Activated CD8-positive, alpha-beta memory T cell treated with anti-CD3 and anti-CD28 coated beads, Interleukin-2, amount 50 U/mL, for 4 hours (primary cell): ENCODE measurements around the gene CYSLTR2.

Experiments
- DNase-seq: peaks from one replicate; pipeline ENCODE4 v3.0.0-alpha.2; 2020

The CYSLTR2 gene

GRCh38 chr13:48749144-48749543 is 95.4 kb downstream of the CYSLTR2 start:
- DNase-seq: no peak

DNA sequence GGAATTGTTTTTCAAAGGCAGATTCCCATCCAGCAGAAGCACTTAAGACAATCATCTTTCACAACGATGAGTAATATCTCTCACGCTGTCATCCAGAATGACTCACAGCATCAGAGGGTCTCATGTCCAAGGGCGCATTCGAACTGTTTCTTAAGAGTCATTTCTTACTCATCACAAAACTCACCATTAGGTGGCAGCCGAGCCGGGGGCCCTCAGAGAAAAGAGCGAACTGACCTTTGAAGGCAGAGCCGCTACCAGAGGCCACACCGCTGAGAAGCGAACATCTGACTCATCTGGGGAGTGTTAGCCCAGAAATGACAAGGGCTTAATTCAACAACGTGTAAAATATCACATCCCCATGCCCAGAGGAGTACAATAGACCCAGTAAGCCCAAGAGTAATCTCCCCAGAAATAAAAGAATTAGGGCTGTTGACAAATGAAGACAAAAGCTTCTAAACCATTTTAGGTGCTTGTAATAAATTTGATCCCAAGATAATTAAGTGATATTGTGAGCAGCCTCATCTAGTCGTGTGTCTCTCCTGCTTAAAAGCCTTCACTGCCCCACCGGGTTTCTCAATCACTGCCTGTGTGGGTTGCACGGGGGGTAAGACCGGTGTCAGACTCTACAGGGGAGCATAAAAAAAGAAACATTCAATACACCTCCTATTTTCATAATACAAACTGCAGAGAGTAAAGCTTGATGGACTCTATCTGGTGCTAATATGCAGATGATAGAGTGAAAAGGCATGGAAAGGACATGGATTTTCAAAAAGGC is 96.2 kb downstream of the CYSLTR2 start:
- DNase-seq: peak; percentile 63

DNA sequence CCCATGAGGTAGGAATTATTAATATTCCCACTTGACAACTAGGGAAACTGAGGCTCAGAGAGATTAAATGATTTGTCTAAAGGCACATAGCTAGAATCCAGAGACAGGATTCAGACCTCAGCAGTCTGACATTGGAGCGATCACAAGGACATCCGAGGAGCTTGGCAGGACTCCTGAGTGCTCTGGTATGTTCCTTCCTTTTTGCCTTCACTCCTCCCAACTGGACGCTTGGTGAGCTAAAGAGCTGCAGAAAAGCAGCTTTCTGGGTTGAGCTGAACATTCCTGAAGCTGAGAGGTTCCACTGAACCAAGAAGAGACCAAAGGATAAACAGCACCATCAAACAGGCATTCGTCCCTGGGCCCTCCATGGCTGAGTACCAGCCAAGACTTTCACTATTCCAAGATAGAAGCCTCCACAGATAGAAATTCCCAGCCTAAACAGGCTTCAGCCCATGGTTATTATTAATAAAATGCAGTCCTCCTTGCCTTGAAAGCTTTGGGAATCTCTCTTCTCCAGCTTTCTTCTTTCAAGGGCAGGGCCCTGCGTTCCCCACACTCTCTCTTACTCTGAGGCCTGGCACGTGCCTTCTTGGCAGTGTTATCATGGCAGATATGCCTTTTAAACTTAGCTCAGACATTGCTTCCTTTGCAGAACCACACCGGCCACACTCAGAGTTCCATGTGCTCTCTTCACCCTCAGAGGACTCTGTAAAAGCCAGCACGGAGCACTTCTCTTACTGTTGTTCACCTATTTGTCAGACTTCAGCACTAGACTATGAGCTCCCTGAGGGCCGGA is 97.1 kb downstream of the CYSLTR2 start:
- DNase-seq: no peak

- DNase-seq: no peak
Observed at GRCh38 chr13:48760626-48761025, 106.9 kb downstream of the CYSLTR2 start.
